LHCN-M2 (cell line): ENCODE results near the gene TAAR6. TPM values are rescaled to one million over a fixed set of nuclear protein-coding genes. Genes with fewer than 3 reads are reported as not detected.
"Not testable (repeated sequence)": the region's sequence is repeated elsewhere in the genome, so short reads cannot be mapped to it uniquely, and the experiment has no call there.

Experiments used
- DNase-seq: peaks from one replicate; pipeline ENCODE4 v3.0.0-alpha.2; 2012; ENCODE audit warnings: low read depth
- total RNA-seq: library from RNA; depleted of rRNA; stranded (reverse); fragments of >200 nt; gene quantifications from 2 replicates; pipeline ENCODE4 v1.2.3, GENCODE V29; 2014; rRNA removed

TAAR6 gene
- total RNA-seq, 1 experiment from 2014 or later, result not detected

DNA sequence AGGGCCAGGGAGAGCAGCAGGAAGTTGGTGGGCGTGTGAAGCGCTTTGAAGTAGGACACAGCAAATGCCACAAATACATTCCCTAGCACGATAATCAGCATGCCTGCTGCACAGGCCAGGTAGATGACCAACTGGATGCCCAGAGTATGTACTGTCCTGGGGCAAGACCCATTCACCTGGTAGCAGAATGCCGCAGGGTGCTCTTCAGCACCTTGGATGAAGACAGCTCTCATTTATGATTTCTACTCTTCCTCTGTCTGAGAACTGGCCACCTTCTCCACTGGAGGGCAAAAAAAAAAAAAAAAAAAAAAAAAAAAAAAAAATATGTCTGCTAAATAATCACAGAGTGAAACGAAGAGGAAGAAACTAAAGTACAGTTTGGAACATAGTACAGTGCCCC, 19.3 kb downstream of the TAAR6 start, which contains the start of gene TAAR5:
Gene TAAR5 (minus strand): TSS at position 288 of the 400 bp plus-strand sequence. CDS start 55 bp downstream, at position 233.
- DNase-seq, result no peak

DNA sequence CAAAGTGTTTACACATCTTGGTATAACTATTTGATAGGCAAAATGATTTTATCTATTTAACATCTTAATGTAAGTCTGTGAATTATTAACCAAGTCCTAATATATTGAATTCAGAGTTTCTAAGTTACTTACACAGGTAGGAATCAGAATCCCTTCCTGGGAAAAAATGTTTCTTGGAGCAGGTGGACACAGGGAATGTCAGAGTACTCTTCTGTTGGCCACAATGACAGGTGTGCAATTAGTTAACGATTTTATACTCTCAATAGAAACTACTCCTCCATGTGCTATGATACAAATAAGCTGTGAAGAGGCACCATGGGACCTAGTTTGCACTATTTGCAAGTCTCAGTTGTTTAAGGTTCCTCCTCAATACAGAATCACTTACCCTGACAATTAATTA, 20.2 kb downstream of the TAAR6 start:
- no peak for DNase-seq

DNA sequence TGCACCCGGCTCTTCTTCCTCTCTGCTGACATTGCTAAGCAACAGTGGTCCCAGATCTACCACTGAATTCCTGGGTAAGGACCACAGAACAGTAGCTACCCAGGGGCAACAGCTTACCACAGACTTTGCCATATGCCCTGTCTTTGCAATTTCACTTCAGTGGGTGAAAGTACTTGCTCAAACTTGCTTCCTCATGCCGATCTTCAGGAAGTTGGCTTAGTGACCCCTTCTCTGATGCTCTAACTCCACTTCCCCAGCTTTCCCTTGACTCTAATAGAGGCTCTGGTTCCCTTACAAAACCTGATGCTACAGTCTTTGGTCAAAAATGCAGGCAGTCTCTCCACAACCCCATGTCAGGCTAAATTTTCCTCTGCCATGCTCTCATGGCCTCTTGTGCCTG, 22.7 kb downstream of the TAAR6 start:
- no peak for DNase-seq

DNA sequence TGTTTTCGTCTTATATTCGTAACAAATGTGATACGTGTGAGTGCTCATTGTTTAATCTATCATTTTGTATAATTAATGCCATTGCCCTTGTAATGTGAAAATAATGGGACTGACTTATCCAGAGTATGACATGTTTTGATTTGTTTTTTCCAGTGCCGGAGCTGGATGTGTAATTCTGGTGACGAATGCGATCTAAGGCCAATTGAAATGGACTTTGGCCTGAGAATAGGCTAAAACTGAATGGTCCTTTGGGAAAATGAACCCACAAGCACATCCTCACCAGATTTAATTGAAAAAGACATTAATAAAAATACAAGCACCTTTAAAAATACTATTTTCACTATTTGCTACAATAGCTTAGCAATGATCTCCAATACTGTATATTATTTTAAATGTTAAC, 26.1 kb downstream of the TAAR6 start:
- DNase-seq, result no peak

DNA sequence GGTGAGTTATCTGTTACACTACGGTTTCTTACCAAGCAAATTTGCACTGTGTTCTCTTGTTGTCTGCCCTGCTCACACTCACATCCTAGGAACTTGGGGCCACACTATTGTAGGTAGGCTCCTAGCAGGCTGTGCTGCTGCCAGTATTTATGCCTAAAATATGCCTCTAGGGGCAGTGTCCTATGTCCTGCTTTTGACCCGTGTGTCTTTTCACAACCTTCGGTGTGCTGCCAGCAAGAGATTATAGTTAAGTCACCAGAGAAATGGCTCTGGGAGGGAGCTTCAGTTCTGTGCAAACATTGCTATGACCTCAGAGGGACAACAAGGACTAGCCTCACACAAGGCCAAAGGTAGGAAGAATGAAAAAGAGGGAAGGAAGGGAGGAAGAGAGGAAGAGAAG, 28.4 kb downstream of the TAAR6 start:
- DNase-seq, result peak; percentile 14

DNA sequence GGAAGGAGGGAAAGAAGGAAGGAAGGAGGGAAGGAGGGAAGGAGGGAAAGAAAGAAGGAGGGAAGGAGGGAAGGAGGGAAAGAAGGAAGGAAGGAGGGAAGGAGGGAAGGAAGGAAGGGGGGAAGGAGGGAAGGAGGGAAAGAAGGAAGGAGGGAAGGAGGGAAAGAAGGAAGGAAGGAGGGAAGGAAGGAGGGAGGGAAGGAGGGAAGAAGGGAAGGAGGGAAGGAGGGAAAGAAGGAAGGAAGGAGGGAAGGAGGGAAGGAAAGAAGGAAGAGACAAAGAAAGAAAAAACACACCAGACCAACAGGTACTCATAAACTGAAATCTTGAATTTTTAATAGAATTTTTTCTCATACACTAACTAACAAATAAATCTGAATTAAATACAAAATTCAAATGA, 30.8 kb downstream of the TAAR6 start:
- not testable (repeated sequence) for DNase-seq

DNA sequence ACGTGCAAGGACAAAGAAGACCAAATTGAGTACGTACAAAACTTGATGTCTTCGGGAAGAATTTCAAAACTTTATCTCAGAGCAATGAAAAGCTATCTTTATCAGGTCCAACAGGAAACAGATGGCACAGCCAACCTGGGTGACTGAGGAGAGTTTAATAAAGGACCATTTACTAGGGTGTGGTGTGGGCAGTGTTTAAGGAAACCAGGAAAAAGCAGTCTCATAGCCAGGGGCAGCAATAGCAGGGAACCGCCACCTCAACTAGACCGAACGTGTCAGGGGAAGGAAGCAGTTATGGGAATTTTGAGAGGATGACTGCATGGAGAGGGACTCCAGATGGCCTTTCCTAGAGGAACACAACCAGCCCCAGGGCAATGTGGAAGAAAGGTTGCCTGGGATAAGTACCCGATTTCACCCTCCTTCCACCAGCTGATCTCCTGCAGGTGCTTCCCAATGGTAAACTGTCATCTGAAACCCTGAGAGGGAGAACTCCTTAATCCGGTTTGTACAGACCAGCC, 34.6 kb downstream of the TAAR6 start:
- no peak for DNase-seq

DNA sequence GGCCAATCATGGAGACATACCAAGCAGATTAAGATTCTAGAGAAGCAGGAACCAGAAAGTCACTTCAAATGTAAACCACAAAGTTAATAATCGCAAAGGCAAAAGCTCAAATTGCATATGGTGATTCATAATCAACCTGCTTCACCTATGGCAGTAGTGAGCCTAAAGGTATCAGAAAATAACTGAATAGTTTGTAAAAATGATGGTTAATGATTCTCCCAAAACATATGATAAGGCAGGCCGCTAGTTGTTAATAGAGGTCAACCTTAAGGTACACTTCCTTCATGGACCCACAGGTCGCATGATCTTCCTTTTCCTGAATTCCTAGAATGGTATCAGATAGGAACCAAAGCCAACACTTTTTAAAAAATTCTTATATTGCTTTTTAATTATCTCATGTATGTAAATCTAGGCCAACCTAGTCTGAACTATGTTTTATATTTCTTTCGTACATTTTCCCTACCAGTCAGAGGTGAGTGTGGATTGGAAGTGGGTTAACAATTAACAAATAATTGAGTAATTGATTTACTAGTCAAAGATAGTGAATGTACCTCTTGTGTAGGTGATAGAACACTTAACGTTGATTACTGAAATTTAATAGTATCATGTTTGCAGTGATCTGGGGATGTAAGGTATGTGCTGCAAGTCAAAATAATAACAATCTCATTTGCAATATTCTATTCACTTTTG, 37.6 kb downstream of the TAAR6 start:
- DNase-seq, result no peak

DNA sequence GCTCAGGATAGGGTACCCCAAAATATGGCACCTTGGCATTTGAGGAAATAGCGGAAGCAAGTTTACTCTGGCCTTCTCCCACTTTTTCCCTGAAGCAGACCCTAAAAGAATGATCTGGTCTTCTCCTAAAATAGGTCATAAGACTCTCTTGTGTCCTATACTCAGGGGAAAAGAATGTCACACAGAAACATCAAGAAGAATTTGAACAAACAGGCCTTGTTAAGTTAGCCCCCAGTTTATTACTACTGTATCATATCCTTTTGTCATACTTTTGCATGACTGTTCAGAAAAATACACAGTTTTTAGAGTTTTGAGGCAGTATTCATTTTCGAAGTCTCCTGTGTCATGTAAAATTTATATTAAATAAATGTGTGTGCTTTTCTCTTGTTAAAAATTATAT, 41.5 kb downstream of the TAAR6 start:
- DNase-seq, result no peak

DNA sequence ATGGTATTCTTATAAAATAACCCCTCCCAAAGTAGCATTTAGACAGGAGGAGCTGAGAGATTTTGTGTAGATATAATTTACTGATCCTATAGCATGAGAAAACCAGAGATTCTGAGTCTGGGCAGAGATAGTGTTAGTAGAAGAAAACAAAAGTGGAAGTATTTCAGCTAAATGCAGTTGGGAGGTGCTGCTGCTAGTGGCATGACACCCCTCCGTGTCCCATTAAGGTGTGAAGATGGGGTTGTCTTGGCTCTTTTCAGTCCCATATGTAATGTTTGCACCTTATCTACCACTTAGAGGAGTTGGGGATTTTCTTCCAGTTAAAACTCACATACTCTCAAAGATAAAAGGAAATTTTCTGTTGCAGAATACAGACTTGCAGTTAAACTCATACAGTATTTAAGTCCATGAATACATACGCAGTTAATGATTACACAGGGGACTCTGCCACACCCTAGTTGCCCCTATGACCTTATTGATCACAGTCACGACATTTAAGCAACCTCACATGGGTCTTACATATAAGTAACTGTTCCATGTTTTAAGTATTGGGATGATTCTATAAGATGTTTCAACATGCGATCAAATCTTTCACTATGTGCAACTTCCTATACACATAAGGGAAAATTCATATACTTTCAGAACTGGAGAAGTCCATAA, 42.5 kb downstream of the TAAR6 start:
- DNase-seq, result no peak

DNA sequence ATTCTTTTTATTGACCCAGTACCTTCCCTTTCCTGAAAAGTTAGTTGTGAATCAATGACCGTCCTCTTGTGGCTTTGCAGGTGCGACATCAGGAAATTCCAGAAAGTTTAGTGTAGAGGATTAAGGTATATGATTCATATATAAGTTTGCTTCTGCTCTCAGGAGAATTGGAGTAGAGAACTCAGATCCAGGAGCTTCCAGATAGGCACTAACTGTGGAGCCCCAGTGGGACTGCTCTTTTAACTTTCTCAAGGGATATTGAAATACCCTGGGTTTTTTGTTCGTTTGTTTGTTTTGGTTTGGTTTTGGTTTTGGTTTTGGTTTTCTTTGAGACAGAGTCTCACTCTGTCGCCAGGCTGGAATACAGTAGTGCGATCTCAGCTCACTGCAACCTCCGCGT, 44.4 kb downstream of the TAAR6 start:
- no peak for DNase-seq

DNA sequence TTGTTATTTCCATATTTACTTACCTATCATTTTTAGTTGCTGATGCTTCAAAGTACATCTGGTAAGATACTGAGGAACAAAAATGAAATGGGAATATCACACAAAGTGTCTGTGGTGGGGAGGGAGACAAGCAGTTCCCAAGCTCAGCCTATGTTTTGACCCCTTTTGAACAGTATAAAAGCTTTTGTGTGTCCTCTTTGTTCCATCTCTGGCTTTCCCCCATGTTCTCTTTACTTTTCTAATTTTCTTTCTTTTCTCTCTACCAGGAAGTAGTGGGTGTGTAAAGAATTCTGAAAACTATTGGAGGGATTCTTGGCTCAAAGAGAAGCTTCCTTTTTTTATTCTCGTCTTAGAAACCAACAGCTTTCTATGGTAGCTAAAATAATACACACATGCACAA, 46.6 kb downstream of the TAAR6 start:
- no peak for DNase-seq

Other genes starting within 250 kb of the TAAR6 start
- 22.6 and 27.6 TPM in 2 replicates for gene MOXD1, start 168.8 kb upstream of the TAAR6 start, total RNA-seq
- 34.1 TPM in 2 replicates for gene STX7, start 57.2 kb upstream of the TAAR6 start, total RNA-seq
- not detected in 2 replicates for gene TAAR9, start 32.0 kb upstream of the TAAR6 start, total RNA-seq
- not detected in 2 replicates for gene TAAR8, start 17.6 kb upstream of the TAAR6 start, total RNA-seq
- not detected in 2 replicates for gene TAAR5, start 19.4 kb downstream of the TAAR6 start, total RNA-seq
- not detected in 2 replicates for gene TAAR2, start 54.0 kb downstream of the TAAR6 start, total RNA-seq
- not detected in 2 replicates for gene TAAR1, start 88.9 kb downstream of the TAAR6 start, total RNA-seq
- gene VNN1, start 143.7 kb downstream of the TAAR6 start, total RNA-seq, result 4.2 and 6.6 TPM in 2 replicates
- 0.19 TPM in 1 of 2 replicates, not detected in the other for gene VNN2, start 187.6 kb downstream of the TAAR6 start, total RNA-seq
- gene SLC18B1, start 228.3 kb downstream of the TAAR6 start, total RNA-seq, result 6.3 and 8.8 TPM in 2 replicates
- gene RPS12, start 244.2 kb downstream of the TAAR6 start, total RNA-seq, result 1,162 and 1,423 TPM in 2 replicates